Measurements from ENCODE around the gene SHTN1.

SHTN1 gene

GRCh38 chr10:116984202-116984990 lies 20.6 kb downstream of the SHTN1 start:
- DNase-seq: peak in 6 of 56 donors; percentile 10 to 27 (median 12)

DNA sequence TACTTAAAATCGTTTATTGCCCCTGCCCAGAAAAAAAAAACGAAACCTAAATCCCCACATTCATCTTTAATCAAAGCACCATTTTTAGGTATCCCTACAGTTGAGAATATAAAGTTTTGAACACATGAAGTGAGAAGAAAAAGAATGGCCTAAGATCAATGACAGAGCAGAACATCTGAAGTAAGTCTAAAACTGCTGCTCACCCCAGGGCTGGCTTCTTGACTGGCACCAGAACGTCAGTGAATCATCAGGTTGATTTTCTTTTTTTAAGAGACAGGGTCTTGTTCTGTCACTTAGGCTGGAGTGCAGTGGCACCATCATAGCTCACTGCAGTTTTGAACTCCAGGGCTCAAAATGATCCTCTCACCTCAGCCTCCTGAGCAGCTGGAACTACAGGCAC lies 24.9 kb downstream of the SHTN1 start:
- no peak for DNase-seq

DNA sequence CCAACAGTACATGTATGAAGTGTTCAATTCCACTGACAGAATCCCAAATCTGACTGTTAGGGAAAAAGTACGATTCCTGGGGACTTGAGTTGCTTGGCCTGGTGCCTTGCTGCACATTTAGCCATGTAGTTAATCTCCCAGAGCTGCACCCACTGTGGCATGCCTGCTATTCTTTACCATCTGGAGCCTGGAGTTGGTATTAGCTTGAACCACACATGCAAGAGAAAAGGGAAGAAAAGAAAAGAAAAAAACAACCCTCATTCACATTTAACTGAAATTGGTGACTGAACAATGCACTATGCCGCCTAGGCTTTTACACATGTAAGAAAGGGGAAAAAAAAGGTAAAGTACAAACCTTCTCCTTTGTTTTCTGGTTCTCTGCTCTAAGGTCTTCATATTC lies 26.1 kb downstream of the SHTN1 start:
- no peak for DNase-seq

- peak in 4 of 56 donors; percentile 5 to 36 (median 14) for DNase-seq
Measured at GRCh38 chr10:116974456-116975005, 30.5 kb downstream of the SHTN1 start.

GRCh38 chr10:116973946-116974455 lies 31.0 kb downstream of the SHTN1 start:
- no peak for DNase-seq

DNA sequence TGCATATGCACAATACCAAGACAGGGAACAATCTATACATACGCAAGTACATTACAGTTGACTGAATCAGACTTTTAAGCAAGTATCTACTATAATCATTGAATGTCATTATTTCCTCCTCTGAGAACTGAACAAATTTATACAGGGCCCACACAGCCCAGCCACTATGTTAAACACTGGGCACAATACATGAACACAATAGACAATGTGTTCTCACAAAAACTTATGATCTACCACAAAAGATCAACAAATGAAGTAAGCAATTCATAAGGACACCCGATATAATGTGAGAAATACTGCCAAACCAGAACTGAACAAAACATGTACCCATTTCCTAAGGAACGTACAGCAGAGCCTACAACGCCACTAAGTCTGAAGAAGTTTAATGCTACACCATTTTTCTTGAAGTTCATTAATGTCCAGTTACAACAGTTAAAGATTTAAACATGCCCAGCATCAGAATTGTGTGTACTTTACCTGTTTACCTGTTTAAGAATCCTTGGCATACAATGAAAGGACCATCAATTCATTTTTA lies 31.5 kb downstream of the SHTN1 start:
- DNase-seq: peak in 5 of 56 donors; percentile 23 to 38 (median 25)

- peak in 3 of 56 donors; percentile 11 to 39 (median 35) for DNase-seq
Measured at GRCh38 chr10:116972131-116972530, 32.9 kb downstream of the SHTN1 start.

- no peak for DNase-seq
Measured at GRCh38 chr10:116970050-116970449, 34.9 kb downstream of the SHTN1 start.

DNA sequence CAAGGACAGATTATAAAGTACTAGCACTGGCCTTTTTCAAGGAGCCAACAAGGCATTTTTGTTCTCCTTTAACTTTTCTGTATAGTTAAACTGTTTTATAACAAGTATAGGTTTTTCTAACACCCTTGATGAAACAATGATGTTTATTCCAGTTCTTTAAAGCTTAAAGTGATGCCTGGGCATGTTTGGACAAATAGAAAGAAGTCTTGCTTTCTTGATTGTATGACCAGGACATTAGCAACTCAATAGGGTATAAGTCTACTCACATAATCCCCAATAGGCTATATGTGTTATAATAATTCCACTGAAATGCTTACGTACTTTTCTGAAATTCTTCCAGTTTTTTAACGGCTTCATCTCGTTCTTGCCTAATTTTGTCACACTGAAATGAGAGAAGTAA lies 36.7 kb downstream of the SHTN1 start:
- no peak for DNase-seq

GRCh38 chr10:116961406-116962251 lies 43.4 kb downstream of the SHTN1 start:
- peak in 42 of 56 donors; percentile 16 to 84 (median 59) for DNase-seq

DNA sequence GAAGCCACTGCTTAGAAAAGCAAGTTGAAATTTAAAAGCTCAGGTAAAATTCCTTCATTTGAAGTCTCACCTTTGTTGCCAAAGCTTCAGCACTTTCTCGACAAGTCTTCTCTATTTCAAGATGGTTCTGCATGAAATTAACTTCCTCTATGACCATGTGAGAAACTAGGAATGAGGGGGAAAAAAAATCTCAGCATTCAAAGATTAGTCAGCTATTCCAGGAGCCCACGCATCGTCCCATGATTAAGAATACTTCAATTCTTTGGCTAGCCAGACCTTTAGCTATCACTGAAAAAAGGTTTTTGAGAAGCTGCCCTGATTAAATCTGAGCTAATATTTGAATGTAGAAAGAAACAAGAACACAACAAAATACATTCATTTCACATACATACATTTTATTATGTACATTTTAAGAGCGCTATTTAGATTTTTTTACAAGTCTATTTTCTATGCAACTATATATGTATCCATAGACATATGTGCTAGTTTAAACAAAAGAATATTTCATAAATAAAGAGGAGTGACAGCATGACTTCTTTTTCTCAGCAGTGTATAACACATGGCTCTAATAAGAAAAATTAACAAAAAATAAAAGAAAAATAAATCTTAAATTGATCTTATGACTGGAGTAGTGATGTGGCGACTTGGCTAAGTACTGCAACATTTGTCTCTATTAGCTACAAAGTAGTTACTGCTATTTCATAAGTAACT lies 44.8 kb downstream of the SHTN1 start:
- no peak for DNase-seq

DNA sequence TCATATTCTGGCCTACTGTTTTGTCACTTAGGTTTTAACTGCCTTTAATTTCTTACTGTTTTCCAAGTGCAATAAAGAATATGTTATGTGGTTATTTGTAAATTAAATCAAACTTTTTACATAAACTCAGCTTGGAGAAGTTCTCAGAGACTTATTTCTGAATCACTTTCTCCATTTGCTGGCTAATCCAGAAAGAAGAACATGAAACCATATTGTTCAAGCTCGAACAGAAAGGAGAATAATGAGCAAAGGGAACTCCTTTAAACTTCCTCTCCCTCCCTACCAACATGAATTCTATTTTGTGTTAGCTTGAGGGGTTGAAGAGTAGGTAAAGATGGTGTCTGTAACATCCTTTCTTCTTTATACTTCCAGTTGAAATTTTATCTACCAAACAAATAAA lies 52.3 kb downstream of the SHTN1 start:
- DNase-seq: no peak

DNA sequence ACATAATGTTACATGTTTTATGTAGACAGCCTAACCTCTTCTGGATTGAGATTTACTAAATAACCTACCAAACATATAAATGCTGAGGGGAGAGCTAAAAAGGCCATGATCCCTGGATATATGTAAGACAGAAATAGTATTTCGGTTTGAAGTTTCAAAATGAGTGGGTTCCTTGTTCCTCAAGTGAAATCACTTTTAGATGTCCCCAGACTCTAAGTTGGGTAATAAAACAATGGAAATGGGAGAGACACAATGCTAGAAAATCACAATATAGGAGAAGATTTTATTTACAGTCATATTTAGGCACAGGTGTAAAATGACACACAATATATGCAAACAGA lies 56.5 kb downstream of the SHTN1 start:
- no peak for DNase-seq

DNA sequence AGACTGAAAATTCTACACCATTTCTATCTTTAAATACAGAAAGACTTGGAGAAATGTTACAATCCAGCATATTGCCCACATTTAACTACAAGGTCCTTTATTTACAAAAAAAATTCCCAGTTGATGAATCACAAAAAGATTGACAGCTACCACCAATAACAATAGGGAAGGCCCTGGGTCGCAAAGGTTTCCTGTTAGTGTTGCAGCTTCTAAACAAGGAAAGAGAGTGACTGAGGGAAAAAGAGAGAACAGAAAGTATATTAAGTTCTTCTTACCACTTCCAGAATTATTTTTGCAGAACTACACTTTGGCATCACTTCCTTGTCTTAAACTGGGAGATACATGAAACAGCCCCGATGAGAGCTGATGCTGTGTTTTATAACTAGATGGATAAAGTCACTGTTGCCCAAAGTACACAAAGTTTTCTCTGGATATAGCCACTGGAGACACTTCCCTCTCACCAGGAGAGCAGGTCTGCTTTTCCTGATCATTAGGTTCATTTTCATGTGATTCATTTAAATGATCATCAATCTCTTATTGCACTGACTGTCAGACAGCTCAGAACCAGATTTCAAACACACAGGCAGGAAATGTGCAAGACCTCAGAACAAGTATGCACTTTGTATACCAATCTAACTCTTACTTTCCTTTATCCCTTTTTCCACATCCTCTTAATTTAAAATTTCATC lies 57.0 kb downstream of the SHTN1 start:
- DNase-seq: peak in 1 of 56 donors; percentile 23

- no peak for DNase-seq
Measured at GRCh38 chr10:116944911-116945310, 60.1 kb downstream of the SHTN1 start.

DNA sequence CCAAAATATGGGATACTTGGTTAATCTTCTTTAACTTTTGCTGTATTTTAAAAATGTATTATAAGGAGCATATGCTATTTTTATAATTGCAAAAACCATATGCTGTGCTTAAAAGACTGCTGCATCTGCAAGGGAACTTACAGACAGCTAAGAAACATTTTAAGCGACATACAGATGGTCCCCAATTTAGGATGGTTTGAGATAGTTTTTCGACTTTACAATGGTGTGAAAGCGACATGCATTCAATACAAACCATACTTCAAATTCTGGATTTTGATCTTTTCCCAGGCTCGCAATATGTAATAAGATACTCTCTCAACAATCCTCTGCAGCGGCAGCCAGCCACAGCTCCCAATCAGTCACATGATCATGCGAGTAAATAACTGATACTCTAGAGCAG lies 73.2 kb downstream of the SHTN1 start:
- DNase-seq: no peak

DNA sequence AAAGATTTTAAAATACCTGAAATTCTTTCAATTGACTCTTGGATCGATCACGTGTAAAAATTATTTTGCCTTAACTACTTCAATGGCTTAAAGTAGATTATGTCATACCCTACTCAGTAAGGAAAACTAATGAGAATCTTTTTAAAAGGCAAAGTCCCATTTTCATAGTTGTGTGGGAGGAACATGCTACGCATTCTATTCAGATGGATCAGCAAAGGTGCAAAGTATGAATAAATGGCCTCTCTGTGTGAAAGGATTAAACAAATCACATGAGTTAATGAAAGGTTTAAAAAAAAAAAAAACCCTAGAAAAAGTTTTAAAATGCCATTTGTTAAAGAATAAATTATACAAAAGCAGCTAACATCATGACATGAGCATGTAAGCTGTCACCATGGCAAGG lies 78.6 kb downstream of the SHTN1 start:
- DNase-seq: no peak

DNA sequence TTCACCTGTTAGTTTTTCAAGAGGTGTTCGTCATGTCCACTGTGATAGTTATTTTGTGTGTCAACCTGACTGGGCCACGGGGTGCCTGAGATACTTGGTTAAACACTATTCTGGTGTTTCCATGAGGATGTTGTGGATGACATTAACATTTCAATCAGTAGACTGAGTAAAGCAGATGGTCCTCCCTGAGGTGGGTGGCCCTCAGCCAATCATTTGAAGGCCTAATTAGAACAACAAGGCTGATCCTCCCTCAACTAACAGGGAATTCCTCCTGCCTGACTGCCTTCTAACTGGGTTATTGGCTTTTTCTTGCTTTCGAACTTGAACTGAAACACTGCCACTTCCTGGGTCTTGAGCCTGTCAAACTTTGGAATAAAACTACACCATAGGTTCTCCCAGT lies 79.9 kb downstream of the SHTN1 start:
- no peak for DNase-seq

- DNase-seq: no peak
Measured at GRCh38 chr10:116919706-116920105, 85.3 kb downstream of the SHTN1 start.

DNA sequence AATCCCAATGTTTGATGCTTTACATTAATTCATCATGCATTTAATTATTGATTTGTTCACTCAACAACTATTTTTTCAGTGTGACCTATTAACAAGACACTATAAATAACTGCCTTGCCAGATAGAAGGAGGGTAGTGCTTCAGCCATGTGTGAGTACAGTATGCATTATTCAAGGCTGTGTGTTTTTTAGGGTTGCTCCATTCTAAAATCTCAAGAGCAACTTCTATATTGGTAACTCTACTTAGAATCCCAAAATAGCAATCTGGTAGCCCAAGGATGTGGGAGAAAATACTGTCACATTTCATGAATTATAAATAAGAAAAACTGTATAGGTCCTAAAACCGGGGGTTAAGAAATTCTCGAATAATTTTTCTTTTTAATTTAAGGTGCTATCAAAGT lies 85.8 kb downstream of the SHTN1 start:
- no peak for DNase-seq

DNA sequence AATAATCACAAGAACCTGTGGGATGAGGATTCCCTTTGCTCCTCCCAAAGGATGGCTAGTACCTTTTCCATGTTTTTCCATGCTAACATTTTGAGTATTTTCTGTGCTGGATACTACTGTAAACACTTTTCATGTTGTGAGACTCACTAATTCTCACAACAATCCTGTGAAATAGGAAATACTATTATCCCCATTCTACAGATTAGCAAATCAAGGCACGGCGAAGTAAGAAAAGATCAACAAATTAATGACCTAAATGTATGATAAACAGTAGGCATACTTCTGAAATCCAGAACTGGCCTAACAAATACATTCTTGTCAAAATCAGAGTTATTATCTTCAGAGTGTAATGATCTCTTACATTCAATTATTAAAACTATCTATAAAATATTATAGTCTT lies 86.4 kb downstream of the SHTN1 start:
- DNase-seq: no peak

All from nucleus accumbens (tissue), 56 donors.